DOHH2 (cell line): ENCODE data around the gene PEPD.

Experiments
- H3F3A ChIP-seq: fragments of 200-600 bp; sonication (generic), shearing (Covaris generic); 2 replicates; pipeline ENCODE4 v1.6.0; 2016; ENCODE audit warnings: antibody characterized with exemption, mild to moderate bottlenecking; ENCODE audit not compliant: control insufficient read depth, insufficient read depth
- H3K27ac ChIP-seq: fragments of 200-600 bp; sonication (generic); 2 replicates; pipeline ENCODE4 v1.5.1; 2014; ENCODE audit warnings: low read depth, mild to moderate bottlenecking, low read length, moderate library complexity
- H3K27me3 ChIP-seq: fragments of 200-600 bp; sonication (generic); 2 replicates; pipeline ENCODE4 v1.6.1; 2014; ENCODE audit warnings: mild to moderate bottlenecking, low read length, mixed read lengths; ENCODE audit not compliant: control insufficient read depth
- H3K36me3 ChIP-seq: fragments of 200-600 bp; sonication (generic); 2 replicates; pipeline ENCODE4 v1.6.1; 2014; ENCODE audit warnings: mild to moderate bottlenecking, low read length, moderate library complexity, mixed read lengths; ENCODE audit not compliant: control insufficient read depth
- H3K4me1 ChIP-seq: fragments of 200-600 bp; sonication (generic); 2 replicates; pipeline ENCODE4 v1.6.1; 2014; ENCODE audit warnings: mild to moderate bottlenecking, low read length, mixed read lengths; ENCODE audit not compliant: control insufficient read depth
- H3K4me2 ChIP-seq: fragments of 200-600 bp; sonication (generic); 2 replicates; pipeline ENCODE4 v1.6.0; 2014; ENCODE audit warnings: mild to moderate bottlenecking, low read length, moderate library complexity
- H3K4me3 ChIP-seq: fragments of 200-600 bp; sonication (generic); 2 replicates; pipeline ENCODE4 v1.5.1; 2014; ENCODE audit warnings: mild to moderate bottlenecking, low read length, mixed read lengths
- H3K79me2 ChIP-seq: fragments of 200-600 bp; sonication (generic); 2 replicates; pipeline ENCODE4 v1.6.1; 2014; ENCODE audit warnings: mild to moderate bottlenecking, low read length, mixed read lengths; ENCODE audit not compliant: control insufficient read depth
- H3K9me2 ChIP-seq: fragments of 200-600 bp; sonication (generic); replicated peaks from 2 replicates; pipeline ENCODE4 v1.6.1; 2014; ENCODE audit warnings: mild to moderate bottlenecking, low read length, mixed read lengths; ENCODE audit not compliant: control insufficient read depth
- H3K9me3 ChIP-seq: fragments of 200-600 bp; sonication (generic); 2 replicates; pipeline ENCODE4 v1.6.1; 2014; ENCODE audit warnings: antibody characterized with exemption, low read length, mixed read lengths; ENCODE audit not compliant: control insufficient read depth, insufficient read depth
- H4K20me1 ChIP-seq: fragments of 200-600 bp; sonication (generic); 2 replicates; pipeline ENCODE4 v1.6.0; 2014; ENCODE audit warnings: low read depth, mild to moderate bottlenecking, antibody characterized with exemption, low read length, moderate library complexity; ENCODE audit not compliant: control insufficient read depth, insufficient read depth
- EZH2phosphoT487 ChIP-seq: fragments of 200-600 bp; sonication (generic); IDR thresholded peaks from 2 replicates; pipeline ENCODE4 v1.6.1; 2017; ENCODE audit warnings: borderline replicate concordance, mild to moderate bottlenecking, antibody characterized with exemption, low read length, moderate library complexity, mixed read lengths
- TF ChIP-seq, protein P1 (sequence below): fragments of 200-600 bp; sonication (generic); IDR thresholded peaks from one replicate; pipeline ENCODE4 v1.5.1; 2014; ENCODE audit warnings: antibody characterized with exemption, mild to moderate bottlenecking, low read depth, low read length; ENCODE audit not compliant: poor library complexity, severe bottlenecking

Gene PEPD

DNA sequence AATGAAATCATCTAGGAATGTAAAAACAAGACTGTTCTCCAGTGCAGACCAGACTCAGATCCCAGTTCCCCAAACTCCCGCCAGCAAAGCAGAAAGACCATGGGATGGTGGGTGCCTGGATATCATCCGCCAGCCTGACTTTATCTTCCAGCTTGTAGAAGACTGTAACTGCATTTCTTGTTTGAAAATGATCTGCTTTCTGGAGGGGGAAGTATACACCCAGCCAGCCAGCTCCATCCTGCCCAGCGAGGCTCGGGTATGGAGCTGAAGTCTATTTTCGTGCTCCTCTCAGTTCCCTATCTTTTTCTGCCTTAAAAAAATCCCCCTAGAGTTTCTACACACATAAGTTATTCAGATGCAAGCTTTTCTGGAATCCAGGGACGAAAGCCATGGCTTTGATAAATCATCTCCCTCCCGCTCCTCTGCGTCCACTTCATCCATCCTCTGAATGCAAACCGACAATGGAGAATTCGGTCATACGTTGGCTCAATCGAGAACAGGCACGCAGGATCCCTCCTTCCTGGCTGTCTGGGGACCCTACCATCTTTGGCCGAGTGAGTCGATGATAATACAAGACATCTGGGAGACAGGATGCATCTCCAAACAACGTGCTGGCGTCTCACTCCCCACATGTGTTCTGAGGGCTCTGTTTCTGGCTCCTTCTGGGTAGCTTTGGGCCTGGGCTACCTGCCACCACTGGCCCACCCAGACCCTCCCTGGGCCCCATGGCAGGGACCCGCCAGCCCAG lies 116.9 kb downstream of the PEPD start:
- H3K4me1 ChIP-seq, result no peaks in the 10 kb centered on the region
- H3K9me2 ChIP-seq, result no peaks in the 10 kb centered on the region
- no peaks in the 10 kb centered on the region for H3F3A ChIP-seq
- no peaks in the 10 kb centered on the region for H3K79me2 ChIP-seq
- H4K20me1 ChIP-seq, result no peaks in the 10 kb centered on the region
- no peaks in the 10 kb centered on the region for H3K27me3 ChIP-seq
- no peak overlapping the region for H3K4me2 ChIP-seq
- H3K36me3 ChIP-seq, result no peaks in the 10 kb centered on the region
- no peaks in the 10 kb centered on the region for H3K9me3 ChIP-seq
- H3K27ac ChIP-seq, result no peak overlapping the region
- no peak overlapping the region for H3K4me3 ChIP-seq
- TF ChIP-seq, protein P1, sequence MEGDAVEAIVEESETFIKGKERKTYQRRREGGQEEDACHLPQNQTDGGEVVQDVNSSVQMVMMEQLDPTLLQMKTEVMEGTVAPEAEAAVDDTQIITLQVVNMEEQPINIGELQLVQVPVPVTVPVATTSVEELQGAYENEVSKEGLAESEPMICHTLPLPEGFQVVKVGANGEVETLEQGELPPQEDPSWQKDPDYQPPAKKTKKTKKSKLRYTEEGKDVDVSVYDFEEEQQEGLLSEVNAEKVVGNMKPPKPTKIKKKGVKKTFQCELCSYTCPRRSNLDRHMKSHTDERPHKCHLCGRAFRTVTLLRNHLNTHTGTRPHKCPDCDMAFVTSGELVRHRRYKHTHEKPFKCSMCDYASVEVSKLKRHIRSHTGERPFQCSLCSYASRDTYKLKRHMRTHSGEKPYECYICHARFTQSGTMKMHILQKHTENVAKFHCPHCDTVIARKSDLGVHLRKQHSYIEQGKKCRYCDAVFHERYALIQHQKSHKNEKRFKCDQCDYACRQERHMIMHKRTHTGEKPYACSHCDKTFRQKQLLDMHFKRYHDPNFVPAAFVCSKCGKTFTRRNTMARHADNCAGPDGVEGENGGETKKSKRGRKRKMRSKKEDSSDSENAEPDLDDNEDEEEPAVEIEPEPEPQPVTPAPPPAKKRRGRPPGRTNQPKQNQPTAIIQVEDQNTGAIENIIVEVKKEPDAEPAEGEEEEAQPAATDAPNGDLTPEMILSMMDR, result no peak
- no peak for TF ChIP-seq EZH2phosphoT487

DNA sequence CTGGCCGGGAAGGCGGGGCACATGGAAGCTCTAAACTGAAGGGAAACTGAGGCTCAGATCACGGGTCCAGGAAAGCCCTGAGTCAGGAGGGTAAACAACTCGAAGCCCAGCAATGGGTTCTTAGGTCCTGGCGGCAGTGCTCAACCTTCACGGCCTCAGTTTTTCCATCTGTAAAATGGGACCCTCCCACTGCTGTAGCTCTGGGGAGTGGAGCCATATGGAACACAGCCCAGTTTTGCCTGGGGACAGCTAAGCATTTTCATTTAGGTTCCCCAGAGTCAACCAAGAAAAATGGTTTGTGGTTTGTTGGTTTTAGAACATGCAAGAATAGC lies 117.7 kb downstream of the PEPD start:
- Histone ChIP-seq H3K9me3 (no peaks in the 10 kb centered on the region), H3K27ac (no peak overlapping the region), H3K9me2 (no peaks in the 10 kb centered on the region), H3K79me2 (no peaks in the 10 kb centered on the region), H3K4me3 (no peak overlapping the region), H3K27me3 (no peaks in the 10 kb centered on the region), H3F3A (no peaks in the 10 kb centered on the region), H3K4me2 (no peak overlapping the region), H3K4me1 (no peaks in the 10 kb centered on the region), H3K36me3 (no peaks in the 10 kb centered on the region), H4K20me1 (no peaks in the 10 kb centered on the region)
- TF ChIP-seq EZH2phosphoT487, result no peak
- TF ChIP-seq, protein P1, result no peak

DNA sequence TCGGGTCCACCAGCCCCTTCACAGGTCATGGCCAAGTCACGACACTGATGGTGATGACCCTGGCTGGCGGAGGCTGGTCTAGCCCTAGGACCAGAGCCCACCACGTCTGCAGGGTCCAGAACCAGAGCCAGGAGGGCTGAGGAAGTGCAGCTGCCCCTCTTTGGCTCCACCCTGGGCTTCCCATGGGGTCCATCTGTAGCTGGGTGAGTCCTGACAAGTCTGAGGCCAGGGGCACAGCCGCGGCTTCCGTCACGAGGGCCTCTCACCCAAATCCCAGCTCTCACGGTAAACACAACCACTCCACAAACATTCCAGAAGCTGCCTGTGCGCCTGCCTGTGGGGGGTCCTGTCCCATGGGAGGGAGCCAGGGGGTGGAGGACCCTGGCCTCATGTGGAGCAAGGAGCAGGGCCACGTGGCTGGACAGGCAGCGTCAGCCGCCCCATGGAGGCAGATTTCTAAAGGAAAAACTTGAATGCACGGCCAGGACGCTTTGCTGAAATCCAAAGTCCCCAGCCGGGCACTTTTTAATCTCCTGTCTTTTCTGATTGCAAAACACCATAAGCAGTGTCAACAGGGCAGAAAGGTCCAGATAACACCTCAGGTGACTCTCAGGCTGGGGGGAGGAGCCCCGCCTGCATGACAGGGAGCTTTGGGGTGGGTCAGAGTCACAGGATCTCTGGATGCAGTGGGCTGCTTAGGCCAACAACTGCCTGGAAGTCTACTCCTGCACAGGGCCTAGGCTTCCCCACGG lies 118.2 kb downstream of the PEPD start:
- Histone ChIP-seq H3K4me3 (no peak overlapping the region), H3K27ac (no peak overlapping the region), H4K20me1 (no peaks in the 10 kb centered on the region), H3K9me3 (no peaks in the 10 kb centered on the region), H3K36me3 (no peaks in the 10 kb centered on the region), H3K4me2 (no peak overlapping the region), H3K4me1 (no peaks in the 10 kb centered on the region), H3K27me3 (no peaks in the 10 kb centered on the region), H3F3A (no peaks in the 10 kb centered on the region), H3K9me2 (no peaks in the 10 kb centered on the region), H3K79me2 (no peaks in the 10 kb centered on the region)
- TF ChIP-seq EZH2phosphoT487, result no peak
- TF ChIP-seq, protein P1, result no peak
